ENCODE measurements around the gene CFDP1.
"Not testable (repeated sequence)": the region's sequence is repeated elsewhere in the genome, so short reads cannot be mapped to it uniquely, and the experiment has no call there.

Gene CFDP1

GRCh38 chr16:75432828-75433731, at the start of gene CFDP1:
Gene CFDP1 (minus strand): TSS chr16:75433503. CDS start chr16:75433352, 151 bp downstream.
- peak; percentile 97 for DNase-seq (ENCODE audit: low spot score)

GRCh38 chr16:75482434-75483205, 49.3 kb upstream of the CFDP1 start:
- DNase-seq (ENCODE audit: low spot score): no peak

DNA sequence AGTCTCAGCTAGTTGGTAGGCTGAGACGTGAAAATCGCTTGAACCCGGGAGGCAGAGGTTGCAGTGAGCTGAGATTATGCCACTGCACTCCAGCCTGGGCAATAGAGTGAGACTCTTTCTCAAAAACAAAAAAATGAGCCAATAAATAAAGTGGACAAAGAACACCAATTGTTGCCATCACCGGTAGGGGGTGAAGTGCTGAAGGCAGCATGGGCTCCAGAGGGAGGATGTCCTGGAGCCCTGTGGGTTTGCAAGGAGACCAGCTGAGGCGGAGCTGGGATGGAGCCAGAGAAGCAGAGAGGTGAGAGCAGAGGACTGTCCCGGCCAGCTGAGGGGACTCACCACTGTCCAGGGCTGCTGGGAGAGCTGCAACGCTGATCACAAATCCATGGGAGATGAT, 48.2 kb upstream of the CFDP1 start:
- no peak for DNase-seq (ENCODE audit: low spot score)

- no peak for DNase-seq (ENCODE audit: low spot score)
Observed at GRCh38 chr16:75479421-75479990, 46.2 kb upstream of the CFDP1 start.

- DNase-seq (ENCODE audit: low spot score): no peak
Observed at GRCh38 chr16:75478480-75479345, 45.4 kb upstream of the CFDP1 start.

DNA sequence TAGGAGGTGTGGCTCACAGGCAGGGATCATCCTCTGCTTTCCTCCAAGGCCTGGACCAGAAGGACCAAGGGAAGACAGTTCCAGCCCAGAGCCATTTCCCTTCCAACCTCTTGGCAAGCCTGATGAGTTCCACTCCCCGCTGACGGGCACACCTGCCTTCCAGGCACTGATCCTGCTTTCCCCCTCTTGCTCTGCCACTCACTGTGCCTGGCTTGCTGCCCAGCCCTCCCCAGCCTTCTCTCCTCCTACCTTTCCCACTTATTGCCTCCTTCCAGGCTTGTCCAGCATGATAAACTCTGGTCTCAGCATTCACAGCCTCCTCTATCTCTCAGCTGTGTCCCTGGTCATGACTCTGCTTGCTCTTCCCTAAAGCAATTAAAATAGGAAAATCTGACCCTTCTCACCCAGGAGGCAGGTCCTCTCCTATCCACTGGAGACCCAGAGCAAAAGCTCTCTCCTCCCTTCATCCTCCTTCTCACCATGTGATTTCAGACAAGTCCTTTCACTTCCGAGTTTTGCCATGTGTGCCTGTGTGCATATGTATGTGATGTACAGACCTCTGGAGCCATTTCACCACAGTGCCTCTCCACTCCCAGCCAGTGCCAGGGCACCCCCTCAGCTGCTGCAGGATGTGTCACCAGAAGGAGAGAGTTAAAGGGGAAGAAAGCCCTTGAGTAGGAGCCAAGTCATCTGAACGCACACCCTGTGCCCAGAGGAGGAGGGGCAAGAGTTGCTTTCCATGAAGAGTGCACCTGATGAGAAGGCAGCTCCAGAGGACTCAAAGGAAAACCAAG, 44.6 kb upstream of the CFDP1 start:
- DNase-seq (ENCODE audit: low spot score): no peak

DNA sequence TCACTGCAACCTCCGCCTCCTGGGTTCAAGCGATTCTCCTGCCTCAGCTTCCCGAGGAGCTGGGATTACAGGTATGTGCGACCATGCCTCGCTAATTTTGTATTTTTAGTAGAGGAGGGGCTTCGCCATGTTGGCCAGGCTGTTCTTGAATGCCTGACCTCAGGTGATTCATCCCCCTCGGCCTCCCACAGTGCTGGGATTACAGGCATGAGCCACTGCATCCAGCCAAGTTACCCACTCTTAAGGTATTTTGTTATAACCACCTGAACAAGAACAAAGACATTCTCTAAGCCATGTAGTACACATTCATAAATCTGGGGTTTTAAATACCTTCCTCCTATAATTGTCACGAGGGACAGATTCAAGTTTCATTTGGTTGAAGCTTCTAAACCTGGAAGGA, 43.5 kb upstream of the CFDP1 start:
- DNase-seq (ENCODE audit: low spot score): no peak

DNA sequence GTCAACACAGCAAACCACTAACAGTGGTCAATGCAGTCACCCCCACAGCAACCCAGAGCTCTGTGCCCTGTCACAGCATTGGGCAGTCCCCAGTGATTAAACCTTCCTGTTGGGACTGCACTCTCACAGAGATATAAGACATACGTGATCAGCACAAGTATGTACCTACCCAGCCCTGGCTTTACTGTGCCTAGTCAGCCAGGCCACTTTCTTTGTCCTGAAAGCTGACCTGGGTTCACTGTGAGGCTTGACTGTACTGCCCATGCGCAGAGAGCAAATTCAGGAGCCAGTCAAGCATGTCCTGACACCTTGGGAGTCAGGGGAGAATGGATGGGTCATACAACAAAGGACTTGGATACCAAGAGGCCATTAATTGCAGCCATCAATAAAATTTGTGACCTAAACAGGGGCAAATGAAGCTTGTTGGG, 42.1 kb upstream of the CFDP1 start:
- no peak for DNase-seq (ENCODE audit: low spot score)

DNA sequence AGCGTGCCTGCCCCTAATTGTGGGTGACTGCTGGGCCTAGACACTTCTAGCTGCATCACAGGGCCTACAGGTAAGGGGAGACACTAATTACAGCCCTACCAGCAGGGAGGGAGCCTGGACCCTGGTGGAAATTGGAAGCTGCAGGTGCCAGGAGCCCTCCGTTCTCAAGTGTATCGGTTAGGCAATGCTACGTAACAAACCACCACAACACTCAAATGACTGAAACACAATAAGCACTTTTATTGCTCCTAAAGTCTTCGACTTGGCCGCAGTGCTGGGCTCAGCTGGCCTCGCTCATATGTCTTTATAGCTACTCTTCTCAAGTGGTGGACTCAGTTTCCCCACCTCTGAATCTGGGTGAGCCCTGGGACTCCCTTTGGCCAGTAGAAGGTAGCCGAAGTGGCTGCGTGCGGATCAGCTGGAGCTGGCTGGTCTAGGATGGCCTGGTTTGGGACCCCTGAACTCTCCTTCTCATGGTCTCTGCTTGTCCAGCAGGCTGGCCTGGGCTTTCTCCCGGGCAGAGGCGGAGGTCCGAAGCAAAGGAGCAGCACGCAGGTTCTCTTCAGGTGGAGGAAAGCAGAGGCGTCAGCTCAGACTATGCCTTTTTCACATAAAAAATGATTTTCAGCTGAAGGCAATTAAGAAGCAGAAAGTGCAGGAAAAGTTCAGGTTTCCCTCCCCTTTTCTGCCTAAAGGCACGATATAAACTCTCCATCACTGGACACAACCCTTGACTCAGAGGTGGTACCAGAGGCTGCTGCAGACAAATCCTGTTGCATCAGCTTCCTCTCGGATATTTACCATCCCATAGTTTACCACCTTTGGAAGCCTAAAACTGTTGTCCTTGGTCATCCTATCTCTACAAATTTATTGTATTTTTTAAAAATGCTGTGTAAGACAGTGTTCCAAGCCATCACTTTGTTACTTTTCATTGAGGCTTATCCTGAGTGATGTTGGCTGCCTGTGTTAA, 39.9 kb upstream of the CFDP1 start:
- no peak for DNase-seq (ENCODE audit: low spot score)

DNA sequence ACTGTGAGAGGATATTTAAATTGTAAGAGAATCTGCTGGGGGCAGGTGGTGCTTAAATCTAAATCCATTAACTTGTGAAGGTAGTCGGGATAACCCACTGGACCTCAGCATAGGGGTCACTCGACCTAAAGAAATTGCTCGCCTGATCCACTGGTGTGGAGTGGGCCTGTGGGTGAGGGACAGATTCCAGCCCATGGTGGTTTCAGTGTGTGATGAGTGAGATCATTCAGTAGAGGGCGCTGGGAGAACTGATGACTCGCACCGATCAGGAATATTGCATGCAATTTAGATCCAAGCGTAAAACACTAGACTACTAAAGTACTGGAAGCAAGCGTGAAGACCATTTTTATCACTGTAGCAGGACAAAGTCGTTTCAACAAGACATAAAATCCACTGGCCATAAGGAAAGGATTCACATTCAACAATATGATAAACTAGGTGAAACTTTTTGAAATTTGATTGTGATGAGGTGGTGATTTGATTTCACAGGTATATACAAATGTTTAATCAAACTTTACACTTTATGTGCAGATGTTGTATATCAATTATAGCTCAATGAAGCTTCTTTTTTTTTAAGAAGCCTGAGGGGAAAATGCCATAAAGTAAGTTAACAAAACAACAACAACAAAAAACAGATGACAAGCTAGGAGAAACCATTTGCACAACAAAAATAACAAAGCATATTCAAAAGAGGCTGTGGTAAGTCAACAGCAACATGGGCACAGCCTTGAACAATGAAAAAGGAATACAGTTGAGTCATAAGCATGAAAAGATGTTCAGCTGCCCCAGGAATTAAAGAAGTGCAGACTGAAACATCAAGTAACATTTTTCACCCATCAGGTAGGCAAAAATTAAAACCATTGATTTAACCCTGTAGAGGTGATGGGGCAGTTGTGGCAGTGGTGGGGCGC, 38.7 kb upstream of the CFDP1 start:
- no peak for DNase-seq (ENCODE audit: low spot score)

DNA sequence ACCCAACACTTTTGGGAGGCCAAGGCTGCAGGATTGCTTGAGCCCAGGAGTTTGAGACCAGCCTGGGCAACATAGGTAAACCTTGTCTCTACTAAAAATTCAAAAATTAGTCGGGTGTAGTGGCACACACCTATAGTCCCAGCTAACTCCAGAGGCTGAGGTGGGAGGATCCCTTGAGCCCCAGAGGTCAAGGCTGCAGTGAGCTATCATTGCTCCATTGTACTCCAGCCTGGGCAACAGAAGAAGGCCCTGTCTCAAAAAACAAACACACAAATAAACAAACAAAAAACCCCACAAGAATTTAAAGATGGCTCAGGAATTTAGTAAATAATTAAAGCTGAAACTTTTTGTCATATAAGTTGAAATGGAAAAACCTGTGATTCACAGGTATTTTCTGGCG, 33.5 kb upstream of the CFDP1 start:
- peak; percentile 17 for DNase-seq (ENCODE audit: low spot score)

- DNase-seq (ENCODE audit: low spot score): peak; percentile 100
Observed at GRCh38 chr16:75464122-75464918, 31.0 kb upstream of the CFDP1 start, which contains the start of gene TMEM170A. Gene TMEM170A (minus strand): TSS chr16:75464689. CDS start chr16:75464600, 89 bp downstream.

DNA sequence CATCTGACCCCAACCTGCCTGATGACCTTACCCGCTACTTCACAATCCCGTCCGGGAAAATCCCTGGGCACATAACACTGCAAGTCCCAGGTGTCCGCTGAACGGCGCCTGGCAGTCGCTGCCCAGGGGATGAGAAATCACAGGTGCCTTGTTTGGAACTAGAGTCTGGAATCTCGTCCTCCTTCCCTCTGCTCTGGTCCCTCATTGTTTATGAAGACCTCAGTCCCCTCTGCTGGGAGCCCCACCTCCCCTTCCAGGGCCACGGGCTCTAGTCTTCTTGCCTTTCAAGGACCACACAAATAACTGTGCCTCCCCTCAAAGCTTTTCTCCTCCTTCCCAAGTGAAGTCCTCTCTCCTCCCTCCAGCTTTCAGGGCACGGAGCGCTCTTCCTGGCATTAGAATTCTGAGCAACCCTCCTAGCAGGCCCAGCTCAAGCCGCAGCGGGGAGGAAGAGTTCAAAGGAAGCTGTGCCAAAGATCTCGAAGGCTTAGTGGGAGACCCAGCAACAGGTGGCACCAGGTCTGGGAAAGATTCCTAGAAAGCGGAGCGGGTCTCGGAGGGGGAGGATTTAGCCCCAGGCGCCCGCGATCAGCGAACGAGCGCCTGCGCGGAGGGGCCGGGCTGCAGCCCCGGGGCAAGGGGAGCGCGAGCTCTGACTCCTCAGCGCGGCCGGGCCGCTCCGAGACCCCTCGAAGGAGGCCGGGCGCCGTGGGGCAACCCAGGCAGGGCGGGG, 30.3 kb upstream of the CFDP1 start:
- DNase-seq (ENCODE audit: low spot score): not testable (repeated sequence)

DNA sequence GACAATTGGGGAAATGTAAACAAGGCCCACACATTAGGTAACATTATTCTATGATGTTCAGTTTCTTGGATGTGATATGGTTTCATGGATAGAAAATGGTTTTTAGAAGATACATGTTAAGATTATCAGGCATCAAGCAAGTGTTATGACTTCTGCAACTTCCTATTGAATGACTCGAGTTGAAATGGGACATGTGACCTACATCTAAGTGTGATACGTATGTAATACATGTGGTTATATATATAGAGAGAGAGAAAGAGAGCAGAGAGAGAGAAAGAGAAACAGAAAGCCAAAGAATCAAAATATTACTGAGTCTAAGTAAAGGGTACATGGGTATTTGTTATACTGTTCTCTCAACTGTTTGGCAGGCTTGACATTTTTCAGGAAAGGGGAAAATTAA, 29.5 kb upstream of the CFDP1 start:
- no peak for DNase-seq (ENCODE audit: low spot score)

- peak; percentile 3 for DNase-seq (ENCODE audit: low spot score)
Observed at GRCh38 chr16:75461575-75461974, 28.3 kb upstream of the CFDP1 start.

DNA sequence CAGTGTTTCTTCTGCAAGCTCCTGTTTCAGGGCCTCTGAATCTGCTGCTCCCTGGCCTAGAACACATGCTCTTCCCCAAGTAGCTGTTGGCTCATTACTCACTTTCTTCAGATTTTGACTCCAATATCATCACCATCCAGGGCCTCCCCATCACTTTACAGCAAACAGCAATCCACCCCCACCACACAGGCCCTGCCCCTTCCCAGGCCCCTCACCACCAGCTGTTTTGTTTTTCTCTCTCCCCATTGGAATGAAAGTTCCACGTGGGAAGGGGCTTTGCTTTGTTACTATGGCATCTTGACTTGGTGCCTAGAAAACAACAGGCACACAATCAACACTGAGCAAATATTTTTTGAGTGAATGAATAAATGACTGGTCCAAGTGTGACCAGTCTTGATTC, 27.1 kb upstream of the CFDP1 start:
- peak; percentile 82 for DNase-seq (ENCODE audit: low spot score)

- DNase-seq (ENCODE audit: low spot score): no peak
Observed at GRCh38 chr16:75459691-75460090, 26.4 kb upstream of the CFDP1 start.
